HEK293 (cell line): ENCODE data around the gene PRRT3.

ENCODE experiments used
- FEZF1 ChIP-seq: fragments of 450-650 bp; formaldehyde crosslinking; IDR thresholded peaks from 2 replicates; pipeline ENCODE4 v1.5.1; 2016; ENCODE audit warnings: missing biosample characterization, missing genetic modification characterization
- GLI2 ChIP-seq: fragments of 450-650 bp; formaldehyde crosslinking; IDR thresholded peaks from 2 replicates; pipeline ENCODE4; 2017; ENCODE audit warnings: missing biosample characterization, missing genetic modification characterization, low read depth, borderline replicate concordance
- HOXD13 ChIP-seq: sonication (generic); formaldehyde crosslinking; IDR thresholded peaks from 2 replicates; pipeline ENCODE4 v1.8.0; 2022; ENCODE audit warnings: missing genetic modification reagents, borderline replicate concordance
- PRDM10 ChIP-seq: fragments of 450-650 bp; formaldehyde crosslinking; IDR thresholded peaks from 2 replicates; pipeline ENCODE4 v1.5.1; 2016; ENCODE audit warnings: missing biosample characterization, missing genetic modification characterization
- RBAK ChIP-seq: fragments of 450-650 bp; formaldehyde crosslinking; IDR thresholded peaks from 2 replicates; pipeline ENCODE4 v1.5.1; 2016; ENCODE audit warnings: missing biosample characterization, missing genetic modification characterization
- REST ChIP-seq: fragments of 450-650 bp; formaldehyde crosslinking; IDR thresholded peaks from 2 replicates; pipeline ENCODE4 v1.5.1; 2016; ENCODE audit warnings: missing biosample characterization, missing genetic modification characterization
- SP3 ChIP-seq: fragments of 450-650 bp; formaldehyde crosslinking; IDR thresholded peaks from 2 replicates; pipeline ENCODE4 v1.5.1; 2016; ENCODE audit warnings: missing biosample characterization, missing genetic modification characterization
- TSHZ1 ChIP-seq: fragments of 450-650 bp; formaldehyde crosslinking; IDR thresholded peaks from 2 replicates; pipeline ENCODE4 v1.5.1; 2016; ENCODE audit warnings: missing biosample characterization, missing genetic modification characterization, borderline replicate concordance
- ZFP3 ChIP-seq: fragments of 450-650 bp; formaldehyde crosslinking; IDR thresholded peaks from 2 replicates; pipeline ENCODE4 v1.5.1; 2016; ENCODE audit warnings: low read depth, missing biosample characterization, missing genetic modification characterization
- ZNF114 ChIP-seq: fragments of 450-650 bp; formaldehyde crosslinking; IDR thresholded peaks from 2 replicates; pipeline ENCODE4 v1.5.0; 2017; ENCODE audit warnings: missing biosample characterization, missing genetic modification characterization
- ZNF155 ChIP-seq: fragments of 450-650 bp; formaldehyde crosslinking; IDR thresholded peaks from 2 replicates; pipeline ENCODE4 v1.5.1; 2016; ENCODE audit warnings: missing biosample characterization, missing genetic modification characterization
- ZNF214 ChIP-seq: fragments of 450-650 bp; formaldehyde crosslinking; IDR thresholded peaks from 2 replicates; pipeline ENCODE4 v1.5.1; 2017; ENCODE audit warnings: missing biosample characterization, mild to moderate bottlenecking, missing genetic modification characterization, borderline replicate concordance
- ZNF239 ChIP-seq: fragments of 450-650 bp; formaldehyde crosslinking; IDR thresholded peaks from 2 replicates; pipeline ENCODE4 v1.5.1; 2016; ENCODE audit warnings: missing biosample characterization, missing genetic modification characterization
- ZNF248 ChIP-seq: fragments of 450-650 bp; formaldehyde crosslinking; IDR thresholded peaks from 2 replicates; pipeline ENCODE4 v1.5.1; 2017; ENCODE audit warnings: missing biosample characterization, missing genetic modification characterization
- ZNF394 ChIP-seq: fragments of 450-650 bp; formaldehyde crosslinking; IDR thresholded peaks from 2 replicates; pipeline ENCODE4 v1.5.1; 2016; ENCODE audit warnings: missing biosample characterization, missing genetic modification characterization, mild to moderate bottlenecking, moderate library complexity, borderline replicate concordance
- ZNF513 ChIP-seq: fragments of 450-650 bp; IDR thresholded peaks from 2 replicates; pipeline ENCODE4 v1.5.1; 2018; ENCODE audit warnings: missing biosample characterization, missing genetic modification characterization
- ZNF521 ChIP-seq: fragments of 450-650 bp; formaldehyde crosslinking; IDR thresholded peaks from 2 replicates; pipeline ENCODE4 v1.5.1; 2017; ENCODE audit warnings: missing biosample characterization, mild to moderate bottlenecking, missing genetic modification characterization
- ZNF558 ChIP-seq: fragments of 450-650 bp; formaldehyde crosslinking; IDR thresholded peaks from 2 replicates; pipeline ENCODE4 v1.5.1; 2016; ENCODE audit warnings: missing biosample characterization, missing genetic modification characterization
- ZNF610 ChIP-seq: fragments of 450-650 bp; formaldehyde crosslinking; IDR thresholded peaks from 2 replicates; pipeline ENCODE4 v1.5.1; 2016; ENCODE audit warnings: missing biosample characterization, missing genetic modification characterization, borderline replicate concordance
- ZNF629 ChIP-seq: fragments of 450-650 bp; formaldehyde crosslinking; IDR thresholded peaks from 2 replicates; pipeline ENCODE4 v1.5.1; 2017; ENCODE audit warnings: missing biosample characterization, missing genetic modification characterization
- ZNF768 ChIP-seq: fragments of 450-650 bp; formaldehyde crosslinking; IDR thresholded peaks from 2 replicates; pipeline ENCODE4 v1.5.1; 2018; ENCODE audit warnings: missing biosample characterization, mild to moderate bottlenecking, missing genetic modification characterization
- ZNF791 ChIP-seq: fragments of 450-650 bp; formaldehyde crosslinking; IDR thresholded peaks from 2 replicates; pipeline ENCODE4 v1.5.1; 2016; ENCODE audit warnings: missing biosample characterization, missing genetic modification characterization

PRRT3 gene

DNA sequence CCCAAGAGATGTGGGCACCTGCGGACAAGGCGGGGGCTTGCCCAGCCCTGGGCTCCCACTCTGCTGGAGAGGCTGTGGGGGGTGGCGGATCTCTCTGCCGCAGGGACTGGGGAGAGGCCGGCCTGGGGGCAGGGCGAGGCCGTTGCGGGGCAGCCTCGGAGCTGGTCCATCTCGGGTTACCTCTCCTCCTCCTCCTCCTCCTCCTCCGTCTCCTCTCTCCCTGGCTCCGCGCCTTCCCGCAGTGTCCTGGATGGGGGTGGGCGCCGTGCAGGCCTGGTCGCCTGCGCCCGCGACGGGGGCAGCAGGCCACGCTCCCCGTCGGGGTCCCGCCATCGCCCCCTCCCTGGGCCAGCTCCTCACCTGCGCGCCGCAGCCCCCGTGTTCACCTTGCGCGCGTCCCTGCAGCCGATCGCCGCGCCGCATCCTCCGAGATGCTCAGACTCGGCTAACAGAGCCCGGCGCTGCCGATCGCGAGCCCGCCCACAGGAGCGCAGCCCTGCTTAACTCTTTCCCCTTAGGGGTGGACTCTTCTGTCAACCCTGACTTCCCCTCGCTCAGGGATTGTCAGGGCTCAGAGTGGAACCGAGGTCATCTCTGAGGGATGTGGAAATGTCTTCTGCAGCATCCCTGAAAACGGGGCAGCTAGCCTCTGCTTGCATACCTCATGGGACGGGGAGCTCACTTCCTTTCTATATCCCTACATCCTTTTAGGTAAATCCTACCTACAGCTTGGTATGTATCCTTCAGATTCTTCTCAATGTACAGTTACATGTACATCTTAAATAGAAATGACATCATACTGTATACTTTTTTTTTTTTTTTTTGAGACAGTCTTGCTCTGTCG, at the start of gene PRRT3 (continued):
- TF ChIP-seq TSHZ1 (tag by site-specific recombination) (no peak), ZNF214 (tag by site-specific recombination) (no peak), RBAK (tag by site-specific recombination) (no peak), FEZF1 (tag by site-specific recombination) (no peak), ZNF248 (tag by site-specific recombination) (no peak), ZNF521 (tag by site-specific recombination) (no peak), ZNF768 (tag by site-specific recombination) (0 out of 2 replicates have a peak, but pooled peaks have one; percentile 34), ZFP3 (tag by site-specific recombination) (no peak; the same call in 1 of the 2 replicates), ZNF610 (tag by site-specific recombination) (peak; percentile 72; the same call in 1 of the 2 replicates), PRDM10 (peak; percentile 96), REST (tag by site-specific recombination) (no peak), GLI2 (tag by site-specific recombination) (no peak), ZNF394 (tag by site-specific recombination) (peak; percentile 36; the same call in 1 of the 2 replicates), ZNF513 (peak; percentile 80), SP3 (peak; percentile 55), ZNF155 (tag by site-specific recombination) (no peak), ZNF239 (tag by site-specific recombination) (peak; percentile 40; the same call in 1 of the 2 replicates), ZNF791 (tag by site-specific recombination) (no peak), ZNF558 (no peak), ZNF114 (tag by site-specific recombination) (no peak), ZNF629 (tag by site-specific recombination) (peak; percentile 73), HOXD13 (CRISPR knock-in tag) (no peak)
